Measurements from ENCODE around the gene CLTRN. TPM values are rescaled to one million over a fixed set of nuclear protein-coding genes. Genes with fewer than 3 reads are reported as not detected.
"Not testable (repeated sequence)": the region's sequence is repeated elsewhere in the genome, so short reads cannot be mapped to it uniquely, and the experiment has no call there.

Gene CLTRN
- total and polyA plus RNA-seq, 2 donors (not counting 1 experiment from before 2014, with no cell fraction given) = 0.50 to 0.51 TPM

DNA sequence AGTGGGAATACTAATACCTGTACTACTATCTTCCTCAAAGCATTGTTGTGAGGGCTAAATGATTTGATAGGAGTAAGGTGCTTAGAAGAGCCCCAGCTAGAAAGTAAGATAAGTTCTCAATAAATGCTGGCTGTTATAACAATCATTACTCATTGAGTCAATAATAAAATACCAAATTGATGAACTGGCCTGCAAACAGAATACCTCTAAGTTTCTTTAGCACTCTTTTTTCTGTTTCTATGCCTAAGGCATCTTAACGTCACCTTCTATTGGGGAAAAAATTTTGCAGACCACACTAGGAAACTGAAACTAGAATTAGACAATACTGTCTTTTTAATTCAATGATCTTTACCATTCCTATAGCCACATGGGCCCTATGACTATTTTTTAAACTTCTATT, 1.2 kb downstream of the CLTRN start:
- no peaks in the 10 kb centered on the region for H4K20me1 ChIP-seq (ENCODE audit: control insufficient read depth, extremely low read depth, insufficient read depth, low read length)
- no peak overlapping the region for H2AFZ ChIP-seq (ENCODE audit: low read length)
- H3K9ac ChIP-seq (ENCODE audit: insufficient read depth, low read length) = no peak overlapping the region
- H3K27me3 ChIP-seq (ENCODE audit: control insufficient read depth, insufficient read depth, low read length) = peaks cover 6% of the 10 kb centered on the region
- H3K9me3 ChIP-seq (ENCODE audit: control insufficient read depth, insufficient read depth, low read depth, low read length) = no peaks in the 10 kb centered on the region
- no peaks in the 10 kb centered on the region for H3K4me1 ChIP-seq (ENCODE audit: control insufficient read depth, extremely low read depth, insufficient read depth, low read length)
- DNase-seq (ENCODE audit: low read depth in 2 of 2) = no peak
- no peak for TF ChIP-seq EZH2 (IDR thresholded peaks at IDR 0.05; ENCODE audit: low read length, missing control alignments)
- TF ChIP-seq, protein P1, sequence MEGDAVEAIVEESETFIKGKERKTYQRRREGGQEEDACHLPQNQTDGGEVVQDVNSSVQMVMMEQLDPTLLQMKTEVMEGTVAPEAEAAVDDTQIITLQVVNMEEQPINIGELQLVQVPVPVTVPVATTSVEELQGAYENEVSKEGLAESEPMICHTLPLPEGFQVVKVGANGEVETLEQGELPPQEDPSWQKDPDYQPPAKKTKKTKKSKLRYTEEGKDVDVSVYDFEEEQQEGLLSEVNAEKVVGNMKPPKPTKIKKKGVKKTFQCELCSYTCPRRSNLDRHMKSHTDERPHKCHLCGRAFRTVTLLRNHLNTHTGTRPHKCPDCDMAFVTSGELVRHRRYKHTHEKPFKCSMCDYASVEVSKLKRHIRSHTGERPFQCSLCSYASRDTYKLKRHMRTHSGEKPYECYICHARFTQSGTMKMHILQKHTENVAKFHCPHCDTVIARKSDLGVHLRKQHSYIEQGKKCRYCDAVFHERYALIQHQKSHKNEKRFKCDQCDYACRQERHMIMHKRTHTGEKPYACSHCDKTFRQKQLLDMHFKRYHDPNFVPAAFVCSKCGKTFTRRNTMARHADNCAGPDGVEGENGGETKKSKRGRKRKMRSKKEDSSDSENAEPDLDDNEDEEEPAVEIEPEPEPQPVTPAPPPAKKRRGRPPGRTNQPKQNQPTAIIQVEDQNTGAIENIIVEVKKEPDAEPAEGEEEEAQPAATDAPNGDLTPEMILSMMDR (conservative IDR thresholded peaks at IDR 0.05 in 1 of 2, IDR thresholded peaks at IDR 0.05 in 1 of 2; ENCODE audit: low read depth in 1 of 2, low read length in 2 of 2) = no peak
- H3K79me2 ChIP-seq (ENCODE audit: control insufficient read depth, insufficient read depth, low read length) = no peaks in the 10 kb centered on the region
- H3K36me3 ChIP-seq (ENCODE audit: control insufficient read depth, insufficient read depth, low read length) = no peaks in the 10 kb centered on the region
- no peak overlapping the region for H3K4me2 ChIP-seq (ENCODE audit: extremely low read depth, insufficient read depth, low read length)
- H3K4me3 ChIP-seq (replicated peaks in 1 of 4; ENCODE audit: control extremely low read depth in 1 of 4, insufficient read depth in 1 of 4, low read depth in 3 of 4, low read length in 4 of 4) = no peak overlapping the region
- no peak overlapping the region for H3K27ac ChIP-seq (ENCODE audit: insufficient read depth, low read length)

DNA sequence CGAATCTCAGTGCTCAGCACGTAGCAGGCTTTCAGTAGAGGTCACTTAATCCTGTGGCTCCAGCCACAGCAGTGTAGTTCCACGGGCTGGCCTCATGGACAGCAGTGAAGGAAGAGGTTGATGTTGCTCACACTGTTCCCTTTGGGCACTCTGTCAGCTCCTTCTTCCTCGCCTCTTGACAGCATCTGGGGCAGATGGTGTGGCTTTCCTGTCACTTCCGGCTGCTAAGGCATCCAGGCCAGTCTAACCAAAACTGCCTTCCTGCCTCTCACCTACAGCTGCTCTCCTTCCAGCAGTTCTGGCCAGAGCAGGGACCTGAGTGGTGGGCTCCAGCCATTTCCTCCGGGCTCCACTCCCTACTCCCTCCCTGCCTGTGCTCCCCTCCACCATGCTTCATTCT, 9.8 kb downstream of the CLTRN start:
- not testable (repeated sequence) for H3K9me3 ChIP-seq (ENCODE audit: control insufficient read depth, insufficient read depth, low read depth, low read length); H3K27me3 ChIP-seq (ENCODE audit: control insufficient read depth, insufficient read depth, low read length); H3K4me2 ChIP-seq (ENCODE audit: extremely low read depth, insufficient read depth, low read length); H3K4me1 ChIP-seq (ENCODE audit: control insufficient read depth, extremely low read depth, insufficient read depth, low read length); H2AFZ ChIP-seq (ENCODE audit: low read length); H3K4me3 ChIP-seq (replicated peaks in 1 of 4; ENCODE audit: control extremely low read depth in 1 of 4, insufficient read depth in 1 of 4, low read depth in 3 of 4, low read length in 4 of 4); H3K36me3 ChIP-seq (ENCODE audit: control insufficient read depth, insufficient read depth, low read length); DNase-seq (ENCODE audit: low read depth in 2 of 2); H3K9ac ChIP-seq (ENCODE audit: insufficient read depth, low read length); H3K79me2 ChIP-seq (ENCODE audit: control insufficient read depth, insufficient read depth, low read length); H4K20me1 ChIP-seq (ENCODE audit: control insufficient read depth, extremely low read depth, insufficient read depth, low read length); H3K27ac ChIP-seq (ENCODE audit: insufficient read depth, low read length)

DNA sequence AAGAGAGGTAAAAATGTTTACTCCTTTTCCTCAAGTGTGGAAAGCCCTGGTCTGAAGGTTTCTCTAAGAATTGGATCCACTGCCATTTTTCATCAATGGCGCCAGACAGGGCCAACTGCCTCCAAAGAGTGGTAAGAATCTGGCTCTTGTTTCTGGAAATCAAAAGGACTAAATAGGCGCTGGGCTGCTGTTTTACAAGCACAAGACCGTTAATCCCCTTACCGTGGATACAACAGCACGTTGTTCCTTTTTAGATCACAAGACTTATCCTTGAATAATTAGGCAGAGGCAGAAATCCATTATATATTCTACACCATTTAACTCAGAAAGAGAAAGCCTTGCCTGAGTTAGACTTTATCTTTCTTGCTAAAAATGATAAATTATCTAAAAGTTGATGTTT, 10.6 kb downstream of the CLTRN start:
- H4K20me1 ChIP-seq (ENCODE audit: control insufficient read depth, extremely low read depth, insufficient read depth, low read length) = no peaks in the 10 kb centered on the region
- no peaks in the 10 kb centered on the region for H3K36me3 ChIP-seq (ENCODE audit: control insufficient read depth, insufficient read depth, low read length)
- no peak for DNase-seq (ENCODE audit: low read depth in 2 of 2)
- H3K4me1 ChIP-seq (ENCODE audit: control insufficient read depth, extremely low read depth, insufficient read depth, low read length) = no peaks in the 10 kb centered on the region
- H2AFZ ChIP-seq (ENCODE audit: low read length) = no peak overlapping the region
- no peaks in the 10 kb centered on the region for H3K79me2 ChIP-seq (ENCODE audit: control insufficient read depth, insufficient read depth, low read length)
- H3K4me2 ChIP-seq (ENCODE audit: extremely low read depth, insufficient read depth, low read length) = no peak overlapping the region
- no peak for TF ChIP-seq EZH2 (IDR thresholded peaks at IDR 0.05; ENCODE audit: low read length, missing control alignments)
- TF ChIP-seq, protein P1 (conservative IDR thresholded peaks at IDR 0.05 in 1 of 2, IDR thresholded peaks at IDR 0.05 in 1 of 2; ENCODE audit: low read depth in 1 of 2, low read length in 2 of 2) = no peak
- H3K27ac ChIP-seq (ENCODE audit: insufficient read depth, low read length) = no peak overlapping the region
- no peak overlapping the region for H3K4me3 ChIP-seq (replicated peaks in 1 of 4; ENCODE audit: control extremely low read depth in 1 of 4, insufficient read depth in 1 of 4, low read depth in 3 of 4, low read length in 4 of 4)
- no peaks in the 10 kb centered on the region for H3K27me3 ChIP-seq (ENCODE audit: control insufficient read depth, insufficient read depth, low read length)
- H3K9me3 ChIP-seq (ENCODE audit: control insufficient read depth, insufficient read depth, low read depth, low read length) = no peaks in the 10 kb centered on the region
- H3K9ac ChIP-seq (ENCODE audit: insufficient read depth, low read length) = no peak overlapping the region

DNA sequence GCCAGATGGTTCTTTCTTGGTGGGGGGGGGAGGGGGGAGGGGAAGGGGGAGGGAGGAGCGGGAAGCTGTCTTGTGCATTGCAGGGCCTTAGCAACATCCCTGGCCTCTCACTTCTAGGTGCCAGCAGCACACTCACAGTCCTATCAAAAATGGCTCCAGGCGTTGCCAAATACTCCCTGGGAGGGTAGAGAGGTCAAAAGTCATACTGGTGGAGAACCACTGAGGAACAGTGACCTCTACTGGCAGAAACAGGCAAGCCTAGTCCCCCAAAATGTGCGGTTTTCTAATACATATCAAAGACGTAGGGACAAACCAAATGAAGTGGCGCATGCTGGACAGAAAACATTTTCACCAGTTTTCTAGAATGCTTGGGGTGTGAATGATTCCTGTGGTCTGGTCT, 17.1 kb downstream of the CLTRN start:
- H4K20me1 ChIP-seq (ENCODE audit: control insufficient read depth, extremely low read depth, insufficient read depth, low read length); H3K79me2 ChIP-seq (ENCODE audit: control insufficient read depth, insufficient read depth, low read length); H3K36me3 ChIP-seq (ENCODE audit: control insufficient read depth, insufficient read depth, low read length): not testable (repeated sequence)

More for the DNA sequence above, 17.1 kb downstream of the CLTRN start:
- H3K9ac ChIP-seq (ENCODE audit: insufficient read depth, low read length); H3K4me2 ChIP-seq (ENCODE audit: extremely low read depth, insufficient read depth, low read length); H3K27ac ChIP-seq (ENCODE audit: insufficient read depth, low read length); H2AFZ ChIP-seq (ENCODE audit: low read length); H3K27me3 ChIP-seq (ENCODE audit: control insufficient read depth, insufficient read depth, low read length); DNase-seq (ENCODE audit: low read depth in 2 of 2); H3K4me3 ChIP-seq (replicated peaks in 1 of 4; ENCODE audit: control extremely low read depth in 1 of 4, insufficient read depth in 1 of 4, low read depth in 3 of 4, low read length in 4 of 4); H3K9me3 ChIP-seq (ENCODE audit: control insufficient read depth, insufficient read depth, low read depth, low read length); H3K4me1 ChIP-seq (ENCODE audit: control insufficient read depth, extremely low read depth, insufficient read depth, low read length): not testable (repeated sequence)

Data from fibroblast of lung (primary cell).